ENCODE measurements around the gene CRTAC1. TPM values are rescaled to one million over a fixed set of nuclear protein-coding genes. Genes with fewer than 3 reads are reported as not detected.

The CRTAC1 gene
- total RNA-seq, 2 donors from 2014 or later = 0.43 to 1.5 TPM

- ATAC-seq (no peak), DNase-seq (no peak)
- intact Hi-C loops (cut with DNase I, micrococcal nuclease) = no loop called here
These were observed 31.1 kb downstream of the CRTAC1 start for GRCh38 chr10:97999066-97999922.

GRCh38 chr10:97991871-97992270, 38.5 kb downstream of the CRTAC1 start:
- no peak for ATAC-seq
- intact Hi-C loops (cut with DNase I, micrococcal nuclease) = no loop called here
- no peak for DNase-seq

- intact Hi-C loops (cut with DNase I, micrococcal nuclease) = no loop called here
- no peak for ATAC-seq
- DNase-seq = no peak
These were observed 48.6 kb downstream of the CRTAC1 start for GRCh38 chr10:97981816-97982215.

- ATAC-seq (no peak), DNase-seq (no peak)
- intact Hi-C loops (cut with DNase I, micrococcal nuclease) = no loop called here
These were observed 52.7 kb downstream of the CRTAC1 start for GRCh38 chr10:97977673-97978072.

GRCh38 chr10:97975598-97975997, 54.8 kb downstream of the CRTAC1 start:
- ATAC-seq = no peak
- intact Hi-C loops (cut with DNase I, micrococcal nuclease) = no loop called here
- DNase-seq = no peak

GRCh38 chr10:97974526-97975525, 55.6 kb downstream of the CRTAC1 start:
- DNase-seq (no peak), ATAC-seq (no peak)
- intact Hi-C loops (cut with DNase I, micrococcal nuclease) = no loop called here

- intact Hi-C loops (cut with DNase I, micrococcal nuclease) = no loop called here
- no peak for ATAC-seq
These were observed 56.3 kb downstream of the CRTAC1 start for GRCh38 chr10:97974100-97974499.

GRCh38 chr10:97969538-97970079, 60.8 kb downstream of the CRTAC1 start:
- intact Hi-C loops (cut with DNase I, micrococcal nuclease) = no loop called here
- no peak for ATAC-seq

More at GRCh38 chr10:97974100-97974499, 56.3 kb downstream of the CRTAC1 start:
- DNase-seq = no peak

GRCh38 chr10:97964748-97965147, 65.7 kb downstream of the CRTAC1 start:
- ATAC-seq = no peak
- DNase-seq = no peak
- intact Hi-C loops (cut with DNase I, micrococcal nuclease) = no loop called here

More at GRCh38 chr10:97969538-97970079, 60.8 kb downstream of the CRTAC1 start:
- DNase-seq = no peak

- DNase-seq (no peak), ATAC-seq (no peak)
- intact Hi-C loops (cut with DNase I, micrococcal nuclease) = no loop called here
These were observed 68.5 kb downstream of the CRTAC1 start for GRCh38 chr10:97961945-97962344.

- DNase-seq (no peak), ATAC-seq (no peak)
- intact Hi-C loops (cut with DNase I, micrococcal nuclease) = no loop called here
These were observed 70.0 kb downstream of the CRTAC1 start for GRCh38 chr10:97960269-97961056.

GRCh38 chr10:97949462-97949861, 81.0 kb downstream of the CRTAC1 start:
- intact Hi-C loops (cut with DNase I, micrococcal nuclease) = no loop called here
- DNase-seq (no peak), ATAC-seq (no peak)

GRCh38 chr10:97948822-97949221, 81.6 kb downstream of the CRTAC1 start:
- intact Hi-C loops (cut with DNase I, micrococcal nuclease) = no loop called here
- DNase-seq (no peak), ATAC-seq (no peak)

- ATAC-seq = no peak
- no peak for DNase-seq
- intact Hi-C loops (cut with DNase I, micrococcal nuclease) = no loop called here
These were observed 85.6 kb downstream of the CRTAC1 start for GRCh38 chr10:97944772-97945171.

GRCh38 chr10:97943294-97943693, 87.1 kb downstream of the CRTAC1 start:
- intact Hi-C loops (cut with DNase I, micrococcal nuclease) = no loop called here
- DNase-seq = no peak
- no peak for ATAC-seq

GRCh38 chr10:97940534-97940933, 89.9 kb downstream of the CRTAC1 start:
- ATAC-seq (no peak), DNase-seq (no peak)
- intact Hi-C loops (cut with DNase I, micrococcal nuclease) = no loop called here

GRCh38 chr10:97939446-97939990, 90.9 kb downstream of the CRTAC1 start:
- DNase-seq (no peak), ATAC-seq (no peak)
- intact Hi-C loops (cut with DNase I, micrococcal nuclease) = no loop called here

GRCh38 chr10:97937928-97938327, 92.5 kb downstream of the CRTAC1 start:
- intact Hi-C loops (cut with DNase I, micrococcal nuclease) = no loop called here
- DNase-seq = no peak
- ATAC-seq = no peak
